ENCODE measurements around the gene CFAP100.

Gene CFAP100

GRCh38 chr3:126483321-126483761 lies 88.6 kb downstream of the CFAP100 start:
- Histone ChIP-seq H3K4me1 (ENCODE audit: insufficient read depth, low read length) (peaks cover 7% of the 10 kb centered on the region), H3K27ac (ENCODE audit: low read depth, low read length) (no peak overlapping the region), H3K9ac (ENCODE audit: low read length) (no peak overlapping the region), H3K36me3 (ENCODE audit: insufficient read depth, low read length) (no peaks in the 10 kb centered on the region), H3K4me3 (ENCODE audit: low read depth in 1 of 2, low read length in 2 of 2) (no peak overlapping the region), H3K27me3 (ENCODE audit: control insufficient read depth in 1 of 2, insufficient read depth in 2 of 2, low read length in 2 of 2) (no peaks in the 10 kb centered on the region), H3K9me3 (ENCODE audit: low read length) (no peaks in the 10 kb centered on the region)

GRCh38 chr3:126484148-126484547 lies 89.4 kb downstream of the CFAP100 start:
- Histone ChIP-seq H3K4me1 (ENCODE audit: insufficient read depth, low read length) (peaks cover 7% of the 10 kb centered on the region), H3K4me3 (ENCODE audit: low read depth in 1 of 2, low read length in 2 of 2) (no peak overlapping the region), H3K36me3 (ENCODE audit: insufficient read depth, low read length) (no peaks in the 10 kb centered on the region), H3K9me3 (ENCODE audit: low read length) (no peaks in the 10 kb centered on the region), H3K9ac (ENCODE audit: low read length) (no peak overlapping the region), H3K27me3 (ENCODE audit: control insufficient read depth in 1 of 2, insufficient read depth in 2 of 2, low read length in 2 of 2) (no peaks in the 10 kb centered on the region), H3K27ac (ENCODE audit: low read depth, low read length) (no peak overlapping the region)

GRCh38 chr3:126484662-126485061 lies 90.0 kb downstream of the CFAP100 start:
- Histone ChIP-seq H3K9ac (ENCODE audit: low read length) (no peak overlapping the region), H3K27ac (ENCODE audit: low read depth, low read length) (no peak overlapping the region), H3K27me3 (ENCODE audit: control insufficient read depth in 1 of 2, insufficient read depth in 2 of 2, low read length in 2 of 2) (no peaks in the 10 kb centered on the region), H3K4me3 (ENCODE audit: low read depth in 1 of 2, low read length in 2 of 2) (no peak overlapping the region), H3K36me3 (ENCODE audit: insufficient read depth, low read length) (no peaks in the 10 kb centered on the region), H3K9me3 (ENCODE audit: low read length) (no peaks in the 10 kb centered on the region), H3K4me1 (ENCODE audit: insufficient read depth, low read length) (peaks cover 7% of the 10 kb centered on the region)

DNA sequence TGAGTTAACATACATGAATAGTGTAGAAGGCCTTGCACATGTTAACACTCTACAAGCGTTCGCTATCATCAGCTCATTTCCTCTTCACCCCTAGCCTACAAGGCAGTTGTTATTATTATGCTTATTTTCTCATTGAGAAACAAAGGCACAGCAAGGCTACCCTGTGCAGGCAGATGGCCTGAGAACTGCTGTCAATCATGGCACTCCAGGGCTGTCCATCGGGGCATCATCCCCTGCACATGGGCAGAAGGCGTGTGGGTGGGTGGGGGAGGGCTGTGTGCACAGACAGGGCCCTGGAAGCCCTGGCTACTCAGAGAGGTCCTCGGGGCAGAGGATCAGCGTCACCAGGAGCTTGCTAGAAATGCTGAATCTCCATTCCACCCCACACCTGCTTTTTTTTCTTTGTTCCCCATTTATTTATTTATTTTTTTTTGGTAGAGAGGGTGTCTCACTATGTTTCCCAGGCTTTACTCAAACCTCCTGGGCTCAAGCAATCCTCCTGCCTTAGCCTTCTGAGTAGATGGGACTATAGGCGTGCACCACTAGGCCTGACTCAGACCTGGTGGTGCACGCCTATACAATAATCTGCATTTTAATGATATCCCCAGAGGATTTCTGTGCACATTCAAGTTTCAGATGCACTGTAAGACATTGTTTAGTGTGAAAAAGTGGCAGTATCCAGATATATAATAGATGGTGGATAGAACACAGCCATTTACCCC lies 90.6 kb downstream of the CFAP100 start:
- Histone ChIP-seq H3K4me3 (ENCODE audit: low read depth in 1 of 2, low read length in 2 of 2) (no peak overlapping the region), H3K9me3 (ENCODE audit: low read length) (no peaks in the 10 kb centered on the region), H3K27ac (ENCODE audit: low read depth, low read length) (no peak overlapping the region), H3K27me3 (ENCODE audit: control insufficient read depth in 1 of 2, insufficient read depth in 2 of 2, low read length in 2 of 2) (no peaks in the 10 kb centered on the region), H3K4me1 (ENCODE audit: insufficient read depth, low read length) (peaks cover 7% of the 10 kb centered on the region), H3K36me3 (ENCODE audit: insufficient read depth, low read length) (no peaks in the 10 kb centered on the region), H3K9ac (ENCODE audit: low read length) (no peak overlapping the region)

DNA sequence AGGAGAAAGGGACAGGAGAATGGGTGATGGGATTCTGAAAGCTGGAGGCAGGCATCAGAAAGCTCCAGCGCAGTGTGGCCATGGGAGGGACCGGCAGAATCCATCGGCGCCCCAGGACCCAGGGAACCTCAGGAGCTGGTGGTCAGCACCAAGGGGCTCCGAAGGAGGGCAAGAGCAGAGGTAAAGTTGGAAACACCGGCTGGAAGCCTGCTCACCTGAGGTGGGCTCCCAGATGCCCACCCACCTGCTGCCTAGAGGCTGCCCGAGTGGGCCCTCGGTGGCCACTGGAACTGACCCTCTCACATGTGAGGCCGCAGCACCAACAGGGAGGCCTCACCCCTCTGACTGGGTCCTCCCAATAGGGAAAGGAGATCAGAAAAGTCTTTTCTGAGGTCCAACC lies 91.2 kb downstream of the CFAP100 start:
- no peak overlapping the region for H3K9ac ChIP-seq (ENCODE audit: low read length)
- H3K27me3 ChIP-seq (ENCODE audit: control insufficient read depth in 1 of 2, insufficient read depth in 2 of 2, low read length in 2 of 2), result no peaks in the 10 kb centered on the region
- H3K27ac ChIP-seq (ENCODE audit: low read depth, low read length), result no peak overlapping the region
- H3K9me3 ChIP-seq (ENCODE audit: low read length), result no peaks in the 10 kb centered on the region
- H3K4me3 ChIP-seq (ENCODE audit: low read depth in 1 of 2, low read length in 2 of 2), result no peak overlapping the region
- H3K36me3 ChIP-seq (ENCODE audit: insufficient read depth, low read length), result no peaks in the 10 kb centered on the region
- peaks cover 2% of the 10 kb centered on the region for H3K4me1 ChIP-seq (ENCODE audit: insufficient read depth, low read length)

Measured in muscle layer of colon (tissue), 2 donors.